Measurements from ENCODE around the gene CLTC. TPM values are rescaled to one million over a fixed set of nuclear protein-coding genes. Genes with fewer than 3 reads are reported as not detected.

Gene CLTC
- total and polyA plus RNA-seq, 2 donors (not counting 1 experiment from before 2014, with no cell fraction given): 25.9 to 114 TPM

DNA sequence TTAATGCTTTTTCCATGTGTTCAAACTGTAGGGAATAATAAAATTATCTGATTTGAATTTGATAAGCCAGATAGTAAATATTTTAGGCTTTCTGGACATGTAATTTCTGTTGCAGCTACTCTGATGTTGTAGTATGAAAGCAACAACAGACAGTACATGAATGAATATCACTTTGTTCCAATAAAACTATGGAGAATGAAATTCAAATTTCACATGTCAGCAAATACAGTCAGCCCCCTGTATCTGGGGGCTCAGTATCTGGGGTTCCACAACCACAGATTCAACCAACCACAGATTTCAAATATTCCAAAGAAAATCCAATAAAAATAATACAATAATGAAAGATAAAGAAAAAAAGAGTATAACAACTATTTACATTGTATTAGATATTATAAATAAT, 8.2 kb upstream of the CLTC start:
- POLR2A ChIA-PET: no interaction called here
- no peaks in the 10 kb centered on the region for H3K9me3 Mint-ChIP-seq (ENCODE audit: insufficient read depth)

GRCh38 chr17:59616253-59616920, 3.3 kb upstream of the CLTC start:
- Histone ChIP-seq H3K9me3 (ENCODE audit: control extremely low read depth in 1 of 3, control insufficient read depth in 2 of 3, insufficient read depth in 1 of 3, low read length in 2 of 3) (no peaks in the 10 kb centered on the region), H4K20me1 (ENCODE audit: control insufficient read depth, insufficient read depth, low read length, poor library complexity, severe bottlenecking) (peaks cover 4% of the 10 kb centered on the region), H3K9ac (ENCODE audit: low read length) (no peak overlapping the region), H3K27ac (ENCODE audit: low read length in 2 of 2) (no peak overlapping the region), H3K4me2 (replicated peaks; ENCODE audit: low read depth, low read length, poor library complexity, severe bottlenecking) (no peak overlapping the region), H3K36me3 (replicated peaks in 1 of 2; ENCODE audit: control extremely low read depth in 1 of 2, control insufficient read depth in 1 of 2, extremely low read depth in 1 of 2, insufficient read depth in 2 of 2, low read length in 1 of 2) (no peaks in the 10 kb centered on the region), H2AFZ (ENCODE audit: insufficient read depth, low read depth, low read length, poor library complexity, severe bottlenecking) (no peak overlapping the region), H3K4me1 (ENCODE audit: control insufficient read depth in 2 of 2, insufficient read depth in 2 of 2, low read length in 2 of 2) (peaks cover 17 to 19% of the 10 kb centered on the region in 2 donors), H3K79me2 (ENCODE audit: control insufficient read depth, insufficient read depth, low read length) (peaks cover 43% of the 10 kb centered on the region), H3K27me3 (replicated peaks in 1 of 4; ENCODE audit: control extremely low read depth in 1 of 4, control insufficient read depth in 3 of 4, insufficient read depth in 4 of 4, low read length in 3 of 4) (no peaks in the 10 kb centered on the region), H3K4me3 (ENCODE audit: control extremely low read depth in 1 of 5, extremely low read depth in 1 of 5, insufficient read depth in 1 of 5, low read depth in 2 of 5, low read length in 4 of 5) (no peak overlapping the region)
- H3K4me1 Mint-ChIP-seq: peaks cover 23% of the 10 kb centered on the region
- no peak overlapping the region for H3K27ac Mint-ChIP-seq
- POLR2A ChIA-PET: no interaction called here
- H3K4me3 Mint-ChIP-seq: no peak overlapping the region
- ATAC-seq (ENCODE audit: low read depth) (no peak), DNase-seq (no peak)
- no peaks in the 10 kb centered on the region for H3K27me3 Mint-ChIP-seq
- CTCF ChIA-PET: no interaction called here
- 96% methylated on average over 5 of the region's 7 CpGs for WGBS (ENCODE audit: insufficient coverage)
- no peaks in the 10 kb centered on the region for H3K9me3 Mint-ChIP-seq (ENCODE audit: insufficient read depth)
- intact Hi-C loops (cut with micrococcal nuclease): loop anchor here (5.0 kb wide), 1 partner anchor 41 kb away; no protein-coding TSS in a partner anchor
- TF ChIP-seq EZH2 (IDR thresholded peaks at IDR 0.05; ENCODE audit: borderline replicate concordance, insufficient read depth, low read depth, low read length, poor library complexity, severe bottlenecking) (no peak), CTCF (IDR thresholded peaks at IDR 0.05) (no peak)

More for the DNA sequence above, 8.2 kb upstream of the CLTC start:
- no peak for ATAC-seq (ENCODE audit: low read depth)
- intact Hi-C loops (cut with micrococcal nuclease): no loop called here
- H3K27me3 Mint-ChIP-seq: no peaks in the 10 kb centered on the region
- Histone ChIP-seq H3K9me3 (ENCODE audit: control extremely low read depth in 1 of 3, control insufficient read depth in 2 of 3, insufficient read depth in 1 of 3, low read length in 2 of 3) (no peaks in the 10 kb centered on the region), H3K9ac (ENCODE audit: low read length) (no peak overlapping the region), H3K4me2 (replicated peaks; ENCODE audit: low read depth, low read length, poor library complexity, severe bottlenecking) (no peak overlapping the region), H2AFZ (ENCODE audit: insufficient read depth, low read depth, low read length, poor library complexity, severe bottlenecking) (no peak overlapping the region), H3K4me3 (ENCODE audit: control extremely low read depth in 1 of 5, extremely low read depth in 1 of 5, insufficient read depth in 1 of 5, low read depth in 2 of 5, low read length in 4 of 5) (no peak overlapping the region), H4K20me1 (ENCODE audit: control insufficient read depth, insufficient read depth, low read length, poor library complexity, severe bottlenecking) (no peaks in the 10 kb centered on the region), H3K27ac (ENCODE audit: low read length in 2 of 2) (no peak overlapping the region), H3K27me3 (replicated peaks in 1 of 4; ENCODE audit: control extremely low read depth in 1 of 4, control insufficient read depth in 3 of 4, insufficient read depth in 4 of 4, low read length in 3 of 4) (no peaks in the 10 kb centered on the region), H3K4me1 (ENCODE audit: control insufficient read depth in 2 of 2, insufficient read depth in 2 of 2, low read length in 2 of 2) (no peaks in the 10 kb centered on the region), H3K36me3 (replicated peaks in 1 of 2; ENCODE audit: control extremely low read depth in 1 of 2, control insufficient read depth in 1 of 2, extremely low read depth in 1 of 2, insufficient read depth in 2 of 2, low read length in 1 of 2) (peaks cover 2 to 9% of the 10 kb centered on the region in 2 experiments), H3K79me2 (ENCODE audit: control insufficient read depth, insufficient read depth, low read length) (peaks cover 5% of the 10 kb centered on the region)
- no peak overlapping the region for H3K27ac Mint-ChIP-seq
- H3K4me3 Mint-ChIP-seq: no peak overlapping the region
- no peaks in the 10 kb centered on the region for H3K4me1 Mint-ChIP-seq
- no peak for DNase-seq
- no peak for TF ChIP-seq EZH2 (IDR thresholded peaks at IDR 0.05; ENCODE audit: borderline replicate concordance, insufficient read depth, low read depth, low read length, poor library complexity, severe bottlenecking)
- no peak for TF ChIP-seq CTCF (IDR thresholded peaks at IDR 0.05)
- CTCF ChIA-PET: no interaction called here
